ENCODE results near the gene NOL4L.

DNA sequence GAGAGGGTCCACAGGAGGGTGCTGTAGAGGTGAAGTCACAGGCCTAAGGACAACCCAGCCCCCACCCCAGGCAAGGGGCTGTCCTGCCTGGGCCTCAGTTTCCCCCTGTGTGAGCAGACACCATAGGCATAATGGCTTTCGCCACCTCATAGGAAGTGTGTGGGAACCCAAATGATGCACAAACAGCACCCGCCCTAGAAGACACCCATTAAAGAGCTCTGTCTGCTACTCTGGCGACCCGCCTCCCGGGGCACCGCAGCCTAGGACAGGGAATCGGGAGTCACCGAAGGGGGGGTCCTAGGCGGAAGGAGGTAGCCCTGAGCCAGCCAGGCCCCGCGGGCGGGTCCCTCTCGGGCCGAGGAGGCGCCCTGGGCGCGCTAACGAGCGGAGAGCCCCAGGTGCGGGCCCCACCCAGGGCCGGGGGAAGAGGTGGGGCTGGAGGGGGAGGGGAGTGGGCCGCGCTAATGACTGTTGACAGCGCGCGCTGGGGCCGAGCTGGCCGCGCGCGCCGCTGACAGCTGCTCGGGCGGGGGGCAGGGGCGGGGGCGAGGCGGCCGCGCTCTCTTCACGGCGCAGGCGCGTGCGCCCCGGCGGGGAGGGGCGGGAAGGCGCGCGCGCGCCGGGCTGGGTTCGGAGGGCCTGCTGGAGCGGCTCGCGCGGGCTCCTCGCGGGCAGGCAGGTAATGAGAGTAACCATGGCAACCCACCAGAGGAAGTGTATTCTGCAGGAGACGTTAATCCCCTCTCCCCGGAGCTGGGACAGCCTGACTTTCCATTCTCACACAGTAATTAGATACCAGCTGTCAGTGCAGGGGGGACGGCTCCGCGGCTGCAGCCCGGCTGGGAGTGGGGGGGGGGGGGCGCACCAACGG lies 48.9 kb downstream of the NOL4L start:
- TF ChIP-seq, protein P1, sequence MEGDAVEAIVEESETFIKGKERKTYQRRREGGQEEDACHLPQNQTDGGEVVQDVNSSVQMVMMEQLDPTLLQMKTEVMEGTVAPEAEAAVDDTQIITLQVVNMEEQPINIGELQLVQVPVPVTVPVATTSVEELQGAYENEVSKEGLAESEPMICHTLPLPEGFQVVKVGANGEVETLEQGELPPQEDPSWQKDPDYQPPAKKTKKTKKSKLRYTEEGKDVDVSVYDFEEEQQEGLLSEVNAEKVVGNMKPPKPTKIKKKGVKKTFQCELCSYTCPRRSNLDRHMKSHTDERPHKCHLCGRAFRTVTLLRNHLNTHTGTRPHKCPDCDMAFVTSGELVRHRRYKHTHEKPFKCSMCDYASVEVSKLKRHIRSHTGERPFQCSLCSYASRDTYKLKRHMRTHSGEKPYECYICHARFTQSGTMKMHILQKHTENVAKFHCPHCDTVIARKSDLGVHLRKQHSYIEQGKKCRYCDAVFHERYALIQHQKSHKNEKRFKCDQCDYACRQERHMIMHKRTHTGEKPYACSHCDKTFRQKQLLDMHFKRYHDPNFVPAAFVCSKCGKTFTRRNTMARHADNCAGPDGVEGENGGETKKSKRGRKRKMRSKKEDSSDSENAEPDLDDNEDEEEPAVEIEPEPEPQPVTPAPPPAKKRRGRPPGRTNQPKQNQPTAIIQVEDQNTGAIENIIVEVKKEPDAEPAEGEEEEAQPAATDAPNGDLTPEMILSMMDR (IDR thresholded peaks at IDR 0.05; ENCODE audit: extremely low read depth in 1 of 2, insufficient read depth in 1 of 2, low read depth in 1 of 2, low read length in 2 of 2), result no peak
- TF ChIP-seq POLR2A (IDR thresholded peaks at IDR 0.05; ENCODE audit: low read depth, low read length) (no peak), FOS (IDR thresholded peaks at IDR 0.05; ENCODE audit: borderline replicate concordance, insufficient read depth, low read length) (no peak), MYC (IDR thresholded peaks at IDR 0.05; ENCODE audit: low read depth, low read length) (no peak), EZH2 (IDR thresholded peaks at IDR 0.05; ENCODE audit: borderline replicate concordance, low read depth, low read length, severe bottlenecking) (no peak), POLR2AphosphoS5 (IDR thresholded peaks at IDR 0.05; ENCODE audit: insufficient read depth, low read depth, low read length) (no peak), JUN (IDR thresholded peaks at IDR 0.05; ENCODE audit: borderline replicate concordance, insufficient read depth, insufficient read length, low read depth) (no peak)
- TF ChIP-seq, protein P2, sequence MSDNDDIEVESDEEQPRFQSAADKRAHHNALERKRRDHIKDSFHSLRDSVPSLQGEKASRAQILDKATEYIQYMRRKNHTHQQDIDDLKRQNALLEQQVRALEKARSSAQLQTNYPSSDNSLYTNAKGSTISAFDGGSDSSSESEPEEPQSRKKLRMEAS (IDR thresholded peaks at IDR 0.05; ENCODE audit: insufficient read depth, insufficient read length), result no peak

Measured in endothelial cell of umbilical vein (primary cell).